Measurements from ENCODE around the gene HDAC1. TPM values are rescaled to one million over a fixed set of nuclear protein-coding genes. Genes with fewer than 3 reads are reported as not detected.

Gene HDAC1
- total and polyA plus RNA-seq, 2 of the 8 experiments (the other 6 are each of a cell fraction or from before 2014, with no cell fraction given) = 111 to 125 TPM

DNA sequence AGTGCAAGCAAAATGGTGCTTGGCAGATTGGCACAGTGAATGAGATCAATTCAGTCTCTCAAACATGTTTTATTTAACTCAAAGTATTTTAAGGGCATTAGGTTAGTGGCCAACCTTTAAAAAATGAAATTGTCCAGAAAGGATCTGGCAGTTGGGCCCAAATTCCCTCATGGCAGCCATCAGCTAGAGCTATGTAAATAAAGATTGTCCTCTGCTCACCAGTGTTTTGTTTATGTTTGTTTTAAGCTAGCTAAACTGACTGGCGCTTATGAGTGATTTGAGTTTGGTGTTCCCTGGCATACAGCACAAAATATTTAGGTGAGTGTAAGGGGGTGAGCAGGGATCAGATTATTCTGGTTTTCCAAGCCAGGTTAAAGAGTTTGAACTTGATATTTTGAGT is 18.1 kb downstream of the HDAC1 start:
- no peak overlapping the region for H2BK15ac ChIP-seq (ENCODE audit: low read length)
- H3K4me3 ChIP-seq (ENCODE audit: extremely low read depth in 1 of 4, insufficient read depth in 2 of 4, low read depth in 3 of 4, low read length in 4 of 4) = no peak overlapping the region
- TF ChIP-seq CBX5 (IDR thresholded peaks at IDR 0.05; ENCODE audit: low read depth, low read length) (no peak), NANOG (IDR thresholded peaks at IDR 0.05; ENCODE audit: insufficient read depth, low read depth, low read length, poor library complexity, severe bottlenecking) (no peak), GTF2F1 (IDR thresholded peaks at IDR 0.05; ENCODE audit: borderline replicate concordance, low read depth, low read length) (no peak), JUND (IDR thresholded peaks at IDR 0.05; ENCODE audit: low read length) (no peak), PHF8 (conservative IDR thresholded peaks at IDR 0.05; ENCODE audit: low read depth, low read length) (no peak), POU5F1 (IDR thresholded peaks at IDR 0.05; ENCODE audit: low read depth, low read length) (no peak), SAP30 (IDR thresholded peaks at IDR 0.05; ENCODE audit: insufficient read depth, insufficient replicate concordance, low read length) (no peak)
- TF ChIP-seq, protein P1, sequence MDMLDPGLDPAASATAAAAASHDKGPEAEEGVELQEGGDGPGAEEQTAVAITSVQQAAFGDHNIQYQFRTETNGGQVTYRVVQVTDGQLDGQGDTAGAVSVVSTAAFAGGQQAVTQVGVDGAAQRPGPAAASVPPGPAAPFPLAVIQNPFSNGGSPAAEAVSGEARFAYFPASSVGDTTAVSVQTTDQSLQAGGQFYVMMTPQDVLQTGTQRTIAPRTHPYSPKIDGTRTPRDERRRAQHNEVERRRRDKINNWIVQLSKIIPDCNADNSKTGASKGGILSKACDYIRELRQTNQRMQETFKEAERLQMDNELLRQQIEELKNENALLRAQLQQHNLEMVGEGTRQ (IDR thresholded peaks at IDR 0.05; ENCODE audit: low read length) = no peak
- H2BK120ac ChIP-seq (replicated peaks; ENCODE audit: low read depth, low read length) = no peak overlapping the region
- no peak overlapping the region for H2AK5ac ChIP-seq (ENCODE audit: low read depth, low read length)
- no peaks in the 10 kb centered on the region for H3K23me2 ChIP-seq (ENCODE audit: low read depth, low read length)
- no peak overlapping the region for H3K4me2 ChIP-seq (ENCODE audit: insufficient read depth in 1 of 2, low read depth in 2 of 2, low read length in 2 of 2)
- WGBS, 2 experiments (ENCODE audit: extremely low coverage in 1 of 2, insufficient coverage in 1 of 2, insufficient read length in 1 of 2, insufficient replicate concordance in 2 of 2, low coverage in 1 of 2, low lambda C conversion rate in 2 of 2, missing lambda C conversion rate in 1 of 2) = 85% methylated on average over 1 of the region's 1 CpG; no CpG with 5 or more reads in 1 of the 2 experiments
- H3K9me3 ChIP-seq (ENCODE audit: insufficient read depth in 2 of 2, low read depth in 1 of 2, low read length in 1 of 2) = no peaks in the 10 kb centered on the region
- H3K27me3 ChIP-seq (replicated peaks in 1 of 4; ENCODE audit: control insufficient read depth in 3 of 4, extremely low read depth in 1 of 4, insufficient read depth in 3 of 4, low read length in 3 of 4) = no peaks in the 10 kb centered on the region
- H3K9ac ChIP-seq (replicated peaks in 1 of 4; ENCODE audit: extremely low read depth in 1 of 4, low read depth in 3 of 4, low read length in 3 of 4) = no peak overlapping the region
- H4K20me1 ChIP-seq (replicated peaks in 1 of 2; ENCODE audit: control insufficient read depth in 1 of 2, insufficient read depth in 2 of 2, low read length in 2 of 2) = peaks cover 0 to 5% of the 10 kb centered on the region in 2 experiments
- H3K27ac ChIP-seq (ENCODE audit: low read depth, low read length) = no peak overlapping the region
- no peak for DNase-seq (ENCODE audit: low read depth in 1 of 2, low spot score in 2 of 2)
- H3K4me1 ChIP-seq (replicated peaks in 1 of 4; ENCODE audit: control insufficient read depth in 3 of 4, insufficient read depth in 4 of 4, low read length in 3 of 4) = no peaks in the 10 kb centered on the region
- no peak overlapping the region for H2BK5ac ChIP-seq (ENCODE audit: low read depth, low read length)
- H4K8ac ChIP-seq (ENCODE audit: extremely low read depth, insufficient read depth, low read length) = no peak overlapping the region
- no peak for FAIRE-seq
- H3K79me1 ChIP-seq (ENCODE audit: low read depth, low read length) = peaks cover 6% of the 10 kb centered on the region
- no peak overlapping the region for H3K14ac ChIP-seq (ENCODE audit: insufficient read length)
- H3K36me3 ChIP-seq (ENCODE audit: control insufficient read depth in 2 of 4, insufficient read depth in 4 of 4, low read length in 3 of 4) = peaks cover 0 to 7% (median 2%) of the 10 kb centered on the region in 4 experiments; a peak in 3 of 8 replicates
- H4K91ac ChIP-seq (replicated peaks; ENCODE audit: insufficient read length, low read length) = no peak overlapping the region
- H4K5ac ChIP-seq (ENCODE audit: insufficient read length, low read depth, low read length) = no peak overlapping the region
- H2AFZ ChIP-seq (ENCODE audit: low read length) = no peak overlapping the region
- ChIA-PET CTCF (ENCODE audit: partially characterized antibody) (interaction anchor here (1.0 kb wide), 1 partner anchor 95 kb away, joined by 4 read pairs; no protein-coding TSS in a partner anchor), POLR2A (ENCODE audit: partially characterized antibody) (interaction anchor here (3.8 kb wide), 1 partner anchor 12 kb away, joined by 16 read pairs; no protein-coding TSS in a partner anchor)
- H3K56ac ChIP-seq (replicated peaks; ENCODE audit: insufficient read length, low read depth, low read length) = no peak overlapping the region
- H2BK12ac ChIP-seq (ENCODE audit: low read depth, low read length) = no peak overlapping the region
- no peak overlapping the region for H3K4ac ChIP-seq (replicated peaks; ENCODE audit: insufficient read length, low read depth, low read length)
- H3K18ac ChIP-seq (ENCODE audit: extremely low read depth, low read length) = no peak overlapping the region
- H2BK20ac ChIP-seq (ENCODE audit: low read length) = no peak overlapping the region
- peaks cover 0 to 48% of the 10 kb centered on the region in 2 experiments; a peak in 2 of 4 replicates for H3K79me2 ChIP-seq (ENCODE audit: control insufficient read depth in 1 of 2, insufficient read depth in 2 of 2, low read length in 2 of 2)
- no peak overlapping the region for H3K23ac ChIP-seq (ENCODE audit: insufficient read length)
